ENCODE measurements around the gene LZTFL1. TPM values are rescaled to one million over a fixed set of nuclear protein-coding genes. Genes with fewer than 3 reads are reported as not detected.

LZTFL1 gene
- total and polyA plus RNA-seq, 2 donors (not counting 1 experiment from before 2014, with no cell fraction given) = 12.4 to 28.0 TPM

GRCh38 chr3:45878124-45878523, 36.2 kb upstream of the LZTFL1 start:
- no peak overlapping the region for H2AFZ ChIP-seq (ENCODE audit: low read length)
- no peak for DNase-seq (ENCODE audit: low read depth in 2 of 2)
- no peaks in the 10 kb centered on the region for H3K4me1 ChIP-seq (ENCODE audit: control insufficient read depth, extremely low read depth, insufficient read depth, low read length)
- H3K4me3 ChIP-seq (replicated peaks in 1 of 4; ENCODE audit: control extremely low read depth in 1 of 4, insufficient read depth in 1 of 4, low read depth in 3 of 4, low read length in 4 of 4) = no peak overlapping the region
- TF ChIP-seq EZH2 (IDR thresholded peaks at IDR 0.05; ENCODE audit: low read length, missing control alignments) (no peak), CTCF (conservative IDR thresholded peaks at IDR 0.05 in 1 of 2, IDR thresholded peaks at IDR 0.05 in 1 of 2; ENCODE audit: low read depth in 1 of 2, low read length in 2 of 2) (no peak)
- no peak overlapping the region for H3K4me2 ChIP-seq (ENCODE audit: extremely low read depth, insufficient read depth, low read length)
- peaks cover 7% of the 10 kb centered on the region for H3K27me3 ChIP-seq (ENCODE audit: control insufficient read depth, insufficient read depth, low read length)
- H3K9ac ChIP-seq (ENCODE audit: insufficient read depth, low read length) = no peak overlapping the region
- no peaks in the 10 kb centered on the region for H4K20me1 ChIP-seq (ENCODE audit: control insufficient read depth, extremely low read depth, insufficient read depth, low read length)
- H3K79me2 ChIP-seq (ENCODE audit: control insufficient read depth, insufficient read depth, low read length) = no peaks in the 10 kb centered on the region
- H3K9me3 ChIP-seq (ENCODE audit: control insufficient read depth, insufficient read depth, low read depth, low read length) = no peaks in the 10 kb centered on the region
- no peak overlapping the region for H3K27ac ChIP-seq (ENCODE audit: insufficient read depth, low read length)
- no peaks in the 10 kb centered on the region for H3K36me3 ChIP-seq (ENCODE audit: control insufficient read depth, insufficient read depth, low read length)

- Histone ChIP-seq H3K4me2 (ENCODE audit: extremely low read depth, insufficient read depth, low read length) (no peak overlapping the region), H3K36me3 (ENCODE audit: control insufficient read depth, insufficient read depth, low read length) (no peaks in the 10 kb centered on the region), H3K4me1 (ENCODE audit: control insufficient read depth, extremely low read depth, insufficient read depth, low read length) (no peaks in the 10 kb centered on the region), H3K9ac (ENCODE audit: insufficient read depth, low read length) (no peak overlapping the region), H3K27ac (ENCODE audit: insufficient read depth, low read length) (no peak overlapping the region), H3K9me3 (ENCODE audit: control insufficient read depth, insufficient read depth, low read depth, low read length) (no peaks in the 10 kb centered on the region), H4K20me1 (ENCODE audit: control insufficient read depth, extremely low read depth, insufficient read depth, low read length) (no peaks in the 10 kb centered on the region), H3K4me3 (replicated peaks in 1 of 4; ENCODE audit: control extremely low read depth in 1 of 4, insufficient read depth in 1 of 4, low read depth in 3 of 4, low read length in 4 of 4) (no peak overlapping the region), H2AFZ (ENCODE audit: low read length) (no peak overlapping the region), H3K27me3 (ENCODE audit: control insufficient read depth, insufficient read depth, low read length) (peaks cover 9% of the 10 kb centered on the region), H3K79me2 (ENCODE audit: control insufficient read depth, insufficient read depth, low read length) (no peaks in the 10 kb centered on the region)
- TF ChIP-seq CTCF (conservative IDR thresholded peaks at IDR 0.05 in 1 of 2, IDR thresholded peaks at IDR 0.05 in 1 of 2; ENCODE audit: low read depth in 1 of 2, low read length in 2 of 2) (no peak), EZH2 (IDR thresholded peaks at IDR 0.05; ENCODE audit: low read length, missing control alignments) (no peak)
- no peak for DNase-seq (ENCODE audit: low read depth in 2 of 2)
Measured at GRCh38 chr3:45874677-45875346, 32.9 kb upstream of the LZTFL1 start.

GRCh38 chr3:45873638-45874037, 31.7 kb upstream of the LZTFL1 start:
- H3K9ac ChIP-seq (ENCODE audit: insufficient read depth, low read length) = no peak overlapping the region
- H3K4me3 ChIP-seq (replicated peaks in 1 of 4; ENCODE audit: control extremely low read depth in 1 of 4, insufficient read depth in 1 of 4, low read depth in 3 of 4, low read length in 4 of 4) = no peak overlapping the region
- no peaks in the 10 kb centered on the region for H3K36me3 ChIP-seq (ENCODE audit: control insufficient read depth, insufficient read depth, low read length)
- no peak overlapping the region for H3K27ac ChIP-seq (ENCODE audit: insufficient read depth, low read length)
- H3K79me2 ChIP-seq (ENCODE audit: control insufficient read depth, insufficient read depth, low read length) = no peaks in the 10 kb centered on the region
- TF ChIP-seq EZH2 (IDR thresholded peaks at IDR 0.05; ENCODE audit: low read length, missing control alignments) (no peak), CTCF (conservative IDR thresholded peaks at IDR 0.05 in 1 of 2, IDR thresholded peaks at IDR 0.05 in 1 of 2; ENCODE audit: low read depth in 1 of 2, low read length in 2 of 2) (no peak)
- DNase-seq (ENCODE audit: low read depth in 2 of 2) = no peak
- peaks cover 14% of the 10 kb centered on the region for H3K27me3 ChIP-seq (ENCODE audit: control insufficient read depth, insufficient read depth, low read length)
- H3K4me1 ChIP-seq (ENCODE audit: control insufficient read depth, extremely low read depth, insufficient read depth, low read length) = no peaks in the 10 kb centered on the region
- H4K20me1 ChIP-seq (ENCODE audit: control insufficient read depth, extremely low read depth, insufficient read depth, low read length) = no peaks in the 10 kb centered on the region
- H3K9me3 ChIP-seq (ENCODE audit: control insufficient read depth, insufficient read depth, low read depth, low read length) = no peaks in the 10 kb centered on the region
- H2AFZ ChIP-seq (ENCODE audit: low read length) = no peak overlapping the region
- no peak overlapping the region for H3K4me2 ChIP-seq (ENCODE audit: extremely low read depth, insufficient read depth, low read length)

Measured in fibroblast of lung (primary cell).